Mesendoderm (in vitro differentiated cells): ENCODE data around the gene EFCAB13.

Experiments used
- DNase-seq: peaks from one replicate; pipeline ENCODE4 v3.0.0; 2013
- H2AK5ac ChIP-seq: 2 replicates; pipeline ENCODE4 v1.6.1; 2013; ENCODE audit warnings: low read length, inconsistent platforms
- H2BK120ac ChIP-seq: 2 replicates; pipeline ENCODE4 v1.6.1; 2013; ENCODE audit warnings: low read depth, mild to moderate bottlenecking, low read length, moderate library complexity, mixed read lengths
- H2BK15ac ChIP-seq: replicated peaks from 2 replicates; pipeline ENCODE4 v1.6.1; 2013; ENCODE audit warnings: low read depth, mild to moderate bottlenecking, moderate library complexity
- H2BK5ac ChIP-seq: 2 replicates; pipeline ENCODE4 v1.6.1; 2013; ENCODE audit warnings: low read length, inconsistent platforms
- H3K18ac ChIP-seq: 2 replicates; pipeline ENCODE4 v1.6.1; 2013; ENCODE audit warnings: mild to moderate bottlenecking, low read length, mixed read lengths
- H3K23ac ChIP-seq: one replicate; pipeline ENCODE4 v1.6.1; 2013; ENCODE audit warnings: low read length
- H3K27ac ChIP-seq: 2 replicates; pipeline ENCODE4 v1.5.1; 2013; ENCODE audit warnings: low read depth, mild to moderate bottlenecking, inconsistent platforms, low read length, moderate library complexity
- H3K27me3 ChIP-seq: 2 replicates; pipeline ENCODE4 v1.6.1; 2013; ENCODE audit warnings: low read length, control low read depth, mild to moderate bottlenecking, inconsistent platforms; ENCODE audit not compliant: insufficient read depth, poor library complexity
- H3K36me3 ChIP-seq: 2 replicates; pipeline ENCODE4 v1.6.1; 2013; ENCODE audit warnings: low read length, inconsistent platforms; ENCODE audit not compliant: control insufficient read depth, insufficient read depth
- H3K4ac ChIP-seq: one replicate; pipeline ENCODE4 v1.6.1; 2013; ENCODE audit warnings: low read depth, mild to moderate bottlenecking, low read length, moderate library complexity
- H3K4me1 ChIP-seq: 2 replicates; pipeline ENCODE4 v1.6.1; 2013; ENCODE audit warnings: low read depth, low read length, inconsistent platforms; ENCODE audit not compliant: control insufficient read depth
- H3K4me2 ChIP-seq: 2 replicates; pipeline ENCODE4 v1.6.1; 2013; ENCODE audit warnings: low read length
- H3K4me3 ChIP-seq: 2 replicates; pipeline ENCODE4 v1.5.1; 2013; ENCODE audit warnings: mild to moderate bottlenecking, low read length
- H3K56ac ChIP-seq: one replicate; pipeline ENCODE4 v1.6.1; 2013; ENCODE audit warnings: low read length
- H3K79me1 ChIP-seq: 2 replicates; pipeline ENCODE4 v1.6.1; 2013; ENCODE audit warnings: low read length, inconsistent platforms
- H3K79me2 ChIP-seq: 2 replicates; pipeline ENCODE4 v1.6.1; 2013; ENCODE audit warnings: mild to moderate bottlenecking, low read length; ENCODE audit not compliant: control insufficient read depth, insufficient read depth
- H3K9ac ChIP-seq: 2 replicates; pipeline ENCODE4 v1.6.1; 2013; ENCODE audit warnings: low read length, inconsistent platforms
- H4K5ac ChIP-seq: one replicate; pipeline ENCODE4 v1.6.1; 2013; ENCODE audit warnings: low read length
- H4K8ac ChIP-seq: one replicate; pipeline ENCODE4 v1.6.1; 2013; ENCODE audit warnings: low read depth, mild to moderate bottlenecking, control low read depth, low read length, moderate library complexity
- WGBS: extraction: QIAGEN DNeasy Blood & Tissue Kit; methylation state at CpG from one replicate; pipeline ENCODE4 v1.1.7; 2013; ENCODE audit warnings: low lambda C conversion rate, missing lambda C conversion rate; ENCODE audit not compliant: insufficient coverage; ENCODE audit errors: extremely low coverage; 5-methylcytosine and 5-hydroxymethylcytosine counted together

EFCAB13 gene

DNA sequence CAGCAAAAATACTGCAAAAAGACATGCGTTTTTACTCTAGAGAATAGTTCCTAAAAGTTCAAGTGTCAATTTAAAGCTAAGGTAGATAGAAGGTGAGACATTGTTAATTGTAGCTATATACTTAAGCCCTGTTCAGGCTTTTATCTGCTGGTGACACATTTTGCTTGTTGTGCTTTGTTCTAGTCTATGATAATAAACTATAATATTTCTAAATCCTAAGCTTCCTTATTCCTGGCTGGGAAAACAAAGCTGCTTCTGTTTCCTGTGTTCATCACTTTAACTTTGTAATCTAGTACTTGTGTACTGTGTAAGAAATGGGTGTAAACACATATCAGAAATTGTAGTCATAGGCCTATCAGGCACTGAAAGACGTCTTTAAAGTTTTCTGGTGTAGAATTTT, 77.3 kb downstream of the EFCAB13 start:
- Histone ChIP-seq H2BK5ac (no peak overlapping the region), H4K8ac (no peak overlapping the region), H3K36me3 (no peaks in the 10 kb centered on the region), H3K23ac (no peak overlapping the region), H3K56ac (no peak overlapping the region), H3K4me1 (no peaks in the 10 kb centered on the region), H3K27ac (no peak overlapping the region), H3K4me3 (no peak overlapping the region), H2AK5ac (no peak overlapping the region), H2BK15ac (no peak overlapping the region), H2BK120ac (no peak overlapping the region), H3K9ac (no peak overlapping the region), H3K79me2 (no peaks in the 10 kb centered on the region), H3K4me2 (no peak overlapping the region), H3K4ac (no peak overlapping the region), H3K18ac (no peak overlapping the region), H4K5ac (no peak overlapping the region), H3K27me3 (no peaks in the 10 kb centered on the region), H3K79me1 (no peaks in the 10 kb centered on the region)
- DNase-seq = no peak
- whole genome bisulfite sequencing = no CpG with 5 or more reads among the region's 2 CpGs

DNA sequence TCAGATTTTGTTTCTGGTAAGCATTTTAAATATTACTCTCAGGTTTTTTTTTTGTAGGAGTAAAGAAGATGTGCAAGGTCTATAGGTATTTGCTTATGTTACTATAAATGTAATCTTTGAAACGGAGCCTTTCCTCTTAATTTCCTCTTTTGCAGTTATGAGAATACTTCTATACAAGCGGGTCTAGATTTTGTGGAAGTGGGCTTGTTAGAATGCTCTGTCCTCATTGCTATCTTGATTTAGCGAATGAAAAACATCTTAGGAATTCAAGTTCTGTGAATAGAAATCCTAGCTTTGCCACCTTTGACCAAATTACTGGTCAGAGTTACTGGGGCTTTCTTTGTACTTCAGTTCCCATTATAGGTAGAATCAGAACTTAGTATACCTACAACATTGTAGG, 80.3 kb downstream of the EFCAB13 start:
- no peak overlapping the region for H3K9ac ChIP-seq
- H3K79me2 ChIP-seq = no peaks in the 10 kb centered on the region
- H3K36me3 ChIP-seq = no peaks in the 10 kb centered on the region
- H3K27ac ChIP-seq = no peak overlapping the region
- no peak overlapping the region for H4K5ac ChIP-seq
- H2BK15ac ChIP-seq = no peak overlapping the region
- no peak overlapping the region for H3K4ac ChIP-seq
- H3K4me3 ChIP-seq = no peak overlapping the region
- no peak overlapping the region for H2AK5ac ChIP-seq
- peak; percentile 20 for DNase-seq
- H4K8ac ChIP-seq = no peak overlapping the region
- no peaks in the 10 kb centered on the region for H3K4me1 ChIP-seq
- H3K18ac ChIP-seq = no peak overlapping the region
- no peak overlapping the region for H2BK120ac ChIP-seq
- H3K23ac ChIP-seq = no peak overlapping the region
- H2BK5ac ChIP-seq = no peak overlapping the region
- no peak overlapping the region for H3K56ac ChIP-seq
- no peaks in the 10 kb centered on the region for H3K79me1 ChIP-seq
- H3K4me2 ChIP-seq = no peak overlapping the region
- H3K27me3 ChIP-seq = no peaks in the 10 kb centered on the region
- WGBS = no CpG with 5 or more reads among the region's 3 CpGs

DNA sequence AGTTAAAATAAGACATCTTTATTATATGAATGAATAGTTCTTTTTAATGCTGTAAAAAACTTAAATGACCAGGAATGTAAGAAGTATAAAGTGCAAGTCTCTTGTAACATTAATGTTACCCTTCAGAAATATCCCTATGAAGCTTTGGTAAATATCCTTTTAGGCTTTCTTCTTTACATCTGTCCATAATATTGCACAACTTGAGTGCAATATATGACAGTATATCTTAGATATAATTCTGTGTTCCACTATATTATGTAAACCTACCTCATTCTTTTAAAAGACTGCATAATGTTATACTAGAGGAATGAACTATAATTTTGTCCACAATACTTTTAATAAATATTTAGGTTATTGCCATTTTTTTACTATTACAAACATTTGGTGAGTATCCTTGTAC, 81.1 kb downstream of the EFCAB13 start:
- Histone ChIP-seq H3K23ac (no peak overlapping the region), H3K36me3 (no peaks in the 10 kb centered on the region), H3K4ac (no peak overlapping the region), H3K56ac (no peak overlapping the region), H3K4me3 (no peak overlapping the region), H3K4me1 (no peaks in the 10 kb centered on the region), H2AK5ac (no peak overlapping the region), H3K18ac (no peak overlapping the region), H3K79me1 (no peaks in the 10 kb centered on the region), H3K27ac (no peak overlapping the region), H3K4me2 (no peak overlapping the region), H2BK120ac (no peak overlapping the region), H4K5ac (no peak overlapping the region), H4K8ac (no peak overlapping the region), H2BK5ac (no peak overlapping the region), H3K79me2 (no peaks in the 10 kb centered on the region), H2BK15ac (no peak overlapping the region), H3K27me3 (no peaks in the 10 kb centered on the region), H3K9ac (no peak overlapping the region)
- DNase-seq = no peak

DNA sequence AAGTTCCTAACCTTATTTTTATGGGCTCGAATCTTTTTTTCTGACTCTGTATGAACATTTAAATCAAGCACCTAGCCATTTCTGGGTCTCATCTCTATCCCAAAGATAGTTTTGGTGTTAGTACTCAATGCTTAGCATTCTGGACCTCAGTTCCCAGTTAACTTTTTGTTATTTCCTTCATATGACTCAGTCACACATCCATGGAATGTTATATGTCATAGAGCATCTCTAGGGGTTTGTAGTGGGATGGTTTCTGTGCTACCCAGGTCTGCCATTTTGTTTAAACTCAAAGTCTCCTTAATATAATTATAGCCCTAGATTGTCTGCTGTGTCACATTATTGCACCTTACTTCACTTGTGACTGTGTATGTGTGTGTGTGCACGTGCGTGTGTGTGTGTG, 90.1 kb downstream of the EFCAB13 start:
- H2BK15ac ChIP-seq = no peak overlapping the region
- no CpG with 5 or more reads among the region's 3 CpGs for WGBS
- no peak overlapping the region for H3K56ac ChIP-seq
- H3K9ac ChIP-seq = no peak overlapping the region
- H3K79me2 ChIP-seq = no peaks in the 10 kb centered on the region
- no peaks in the 10 kb centered on the region for H3K79me1 ChIP-seq
- H3K4me2 ChIP-seq = no peak overlapping the region
- H3K36me3 ChIP-seq = no peaks in the 10 kb centered on the region
- no peaks in the 10 kb centered on the region for H3K27me3 ChIP-seq
- no peak for DNase-seq
- no peak overlapping the region for H2BK5ac ChIP-seq
- no peak overlapping the region for H2AK5ac ChIP-seq
- no peak overlapping the region for H3K27ac ChIP-seq
- no peak overlapping the region for H4K8ac ChIP-seq
- H3K4me3 ChIP-seq = no peak overlapping the region
- H2BK120ac ChIP-seq = no peak overlapping the region
- H3K18ac ChIP-seq = no peak overlapping the region
- no peaks in the 10 kb centered on the region for H3K4me1 ChIP-seq
- no peak overlapping the region for H4K5ac ChIP-seq
- H3K23ac ChIP-seq = no peak overlapping the region
- no peak overlapping the region for H3K4ac ChIP-seq

DNA sequence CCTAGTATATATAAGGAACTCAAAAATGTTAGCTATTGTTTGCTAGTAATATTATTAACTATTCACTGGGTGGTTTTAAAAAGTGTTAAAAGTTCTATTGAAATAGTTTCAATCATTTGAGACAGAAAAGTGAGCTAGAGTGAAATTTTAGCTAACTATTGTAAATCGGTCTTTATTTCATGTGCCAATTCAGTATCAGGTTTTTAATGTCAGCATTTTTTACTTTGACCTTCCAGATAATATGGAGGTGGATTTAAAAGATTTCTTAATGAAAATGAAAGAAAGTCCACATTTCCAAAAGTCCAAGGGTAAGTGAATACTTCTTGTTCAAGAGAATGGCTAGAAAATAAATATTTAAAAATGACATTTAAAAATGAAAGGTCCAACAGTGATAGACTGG, 90.9 kb downstream of the EFCAB13 start:
- no peak overlapping the region for H3K4me3 ChIP-seq
- no peak overlapping the region for H3K4ac ChIP-seq
- H4K8ac ChIP-seq = no peak overlapping the region
- no peak overlapping the region for H3K9ac ChIP-seq
- no peak overlapping the region for H4K5ac ChIP-seq
- no peak overlapping the region for H2BK5ac ChIP-seq
- no peak overlapping the region for H3K56ac ChIP-seq
- no peak for DNase-seq
- no peak overlapping the region for H3K4me2 ChIP-seq
- H2BK15ac ChIP-seq = no peak overlapping the region
- no peak overlapping the region for H2AK5ac ChIP-seq
- H3K4me1 ChIP-seq = no peaks in the 10 kb centered on the region
- no CpG with 5 or more reads among the region's 1 CpG for WGBS
- no peaks in the 10 kb centered on the region for H3K36me3 ChIP-seq
- no peak overlapping the region for H3K23ac ChIP-seq
- H3K27me3 ChIP-seq = no peaks in the 10 kb centered on the region
- no peak overlapping the region for H3K18ac ChIP-seq
- no peaks in the 10 kb centered on the region for H3K79me1 ChIP-seq
- no peaks in the 10 kb centered on the region for H3K79me2 ChIP-seq
- H3K27ac ChIP-seq = no peak overlapping the region
- H2BK120ac ChIP-seq = no peak overlapping the region

DNA sequence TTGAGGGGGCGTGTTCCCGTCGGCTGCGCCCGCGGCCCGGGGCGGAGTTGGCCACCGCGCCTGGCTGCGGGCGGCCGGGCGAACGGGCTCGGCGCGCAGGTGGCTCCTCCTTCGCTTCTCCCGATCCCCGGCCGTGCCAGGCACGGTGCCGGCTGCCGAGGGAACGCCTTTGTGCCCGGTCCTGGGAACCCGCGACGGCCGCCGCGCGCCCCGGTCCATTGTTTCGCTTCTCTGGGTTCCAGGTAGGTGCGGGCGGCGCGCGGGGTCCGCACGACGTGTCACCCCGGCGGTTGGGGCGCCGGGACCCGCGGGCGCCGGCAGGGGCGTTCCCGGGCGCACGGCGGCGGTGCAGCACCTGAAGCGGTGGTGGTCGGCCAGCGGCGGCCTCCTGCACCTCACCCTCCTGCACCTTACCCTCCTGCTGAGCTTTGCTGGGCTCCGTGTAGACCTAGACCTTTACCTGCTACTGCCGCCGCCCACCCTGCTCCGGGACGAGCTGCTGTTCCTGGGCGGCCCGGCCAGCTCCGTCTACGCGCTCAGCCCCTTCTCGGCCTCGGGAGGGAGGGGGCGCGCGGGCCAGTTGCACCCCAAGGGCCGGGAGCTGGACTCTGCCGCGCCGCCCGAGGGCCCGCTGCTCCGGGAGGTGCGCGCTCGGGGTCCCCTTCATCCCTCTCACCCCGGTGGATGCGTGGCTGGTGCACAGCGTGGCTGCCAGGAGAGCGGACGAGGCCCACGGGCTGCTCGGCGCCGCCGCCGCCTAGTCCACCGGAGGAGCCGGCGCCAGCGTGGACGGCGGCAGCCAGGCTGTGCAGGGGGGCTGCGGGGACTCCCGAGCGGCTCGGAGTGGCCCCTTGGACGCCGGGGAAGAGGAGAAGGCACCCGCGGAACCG, 99.9 kb downstream of the EFCAB13 start:
- Histone ChIP-seq H3K18ac (no peak overlapping the region), H4K8ac (no peak overlapping the region), H3K4me3 (no peak overlapping the region), H2AK5ac (no peak overlapping the region), H3K9ac (peak overlapping the region; percentile 6), H3K79me2 (no peaks in the 10 kb centered on the region), H3K4ac (no peak overlapping the region), H4K5ac (no peak overlapping the region), H3K56ac (peak overlapping the region; percentile 42), H2BK120ac (no peak overlapping the region), H3K4me1 (no peaks in the 10 kb centered on the region), H2BK15ac (no peak overlapping the region), H3K4me2 (peak overlapping the region; percentile 45), H3K36me3 (no peaks in the 10 kb centered on the region), H3K27ac (no peak overlapping the region), H3K23ac (no peak overlapping the region), H3K79me1 (no peaks in the 10 kb centered on the region), H2BK5ac (no peak overlapping the region), H3K27me3 (peaks cover 5% of the 10 kb centered on the region)
- WGBS = no CpG with 5 or more reads among the region's 113 CpGs
- peak; percentile 26 for DNase-seq
